Transverse colon (tissue), 3 donors: ENCODE data around the gene UMAD1.

Source experiments
- CTCF ChIP-seq, 5 experiments: fragments of 200-600 bp in 3 of 5; fragments of 450-650 bp in 2 of 5; sonication (generic) in 3 of 5; IDR thresholded peaks; 1 replicate in 2 of 5; 2 replicates in 3 of 5; pipeline ENCODE4 v1.5.1; 2016 to 2017; ENCODE audit warnings: antibody characterized with exemption in 5 of 5, inconsistent platforms in 3 of 5, mild to moderate bottlenecking in 2 of 5, moderate library complexity in 1 of 5
- POLR2A ChIP-seq: fragments of 450-650 bp; IDR thresholded peaks from one replicate; pipeline ENCODE4 v1.6.1; 2016; ENCODE audit warnings: antibody characterized with exemption, mild to moderate bottlenecking, moderate library complexity

DNA sequence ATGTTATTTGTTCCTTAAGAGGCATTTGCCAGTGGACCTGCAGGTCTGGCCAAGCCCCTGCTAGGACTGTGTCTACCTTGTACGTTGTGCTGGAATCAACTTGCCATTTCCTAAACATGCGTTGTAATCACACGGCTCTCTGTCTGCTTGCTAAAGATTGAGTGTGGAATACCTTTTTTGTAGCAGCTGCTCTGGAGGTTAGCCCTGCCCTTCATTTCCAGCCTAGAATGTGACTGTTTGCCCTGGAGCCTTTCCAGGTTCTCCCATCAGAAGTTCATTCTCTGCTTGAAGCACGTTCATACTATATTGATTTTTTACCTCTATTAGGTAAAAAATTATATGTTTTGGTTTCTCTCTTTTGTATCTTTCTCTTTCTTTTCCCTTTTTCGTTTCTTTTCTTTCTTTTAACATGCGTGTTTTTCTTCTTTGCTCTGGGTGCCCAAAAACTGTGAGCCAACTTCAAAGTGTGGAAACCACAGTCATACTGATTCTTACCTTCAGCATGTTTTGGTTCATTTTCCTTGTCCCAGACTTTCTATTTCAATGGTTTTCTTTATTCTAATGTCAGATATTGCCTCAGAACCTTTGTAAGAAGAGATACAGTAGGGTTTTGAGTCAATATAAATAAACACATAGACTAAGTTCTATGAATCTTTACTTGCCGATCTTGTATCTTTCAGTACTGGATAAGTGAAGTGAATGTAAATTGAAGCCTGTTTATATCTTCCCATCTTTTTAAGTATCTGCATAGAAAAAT is 189.7 kb downstream of the UMAD1 start:
- no peak for TF ChIP-seq CTCF (IDR thresholded peaks at IDR 0.05)
- TF ChIP-seq POLR2A: no peak
